ENCODE results near the gene SMOC2. TPM values are rescaled to one million over a fixed set of nuclear protein-coding genes. Genes with fewer than 3 reads are reported as not detected.

The SMOC2 gene
- total RNA-seq, 4 donors from 2014 or later, result 30.5 to 52.4 (median 37.9) TPM

- TF ChIP-seq CTCF (IDR thresholded peaks at IDR 0.05; ENCODE audit: low read depth), result no peak
These were observed 245.2 kb downstream of the SMOC2 start for GRCh38 chr6:168686029-168686738.

DNA sequence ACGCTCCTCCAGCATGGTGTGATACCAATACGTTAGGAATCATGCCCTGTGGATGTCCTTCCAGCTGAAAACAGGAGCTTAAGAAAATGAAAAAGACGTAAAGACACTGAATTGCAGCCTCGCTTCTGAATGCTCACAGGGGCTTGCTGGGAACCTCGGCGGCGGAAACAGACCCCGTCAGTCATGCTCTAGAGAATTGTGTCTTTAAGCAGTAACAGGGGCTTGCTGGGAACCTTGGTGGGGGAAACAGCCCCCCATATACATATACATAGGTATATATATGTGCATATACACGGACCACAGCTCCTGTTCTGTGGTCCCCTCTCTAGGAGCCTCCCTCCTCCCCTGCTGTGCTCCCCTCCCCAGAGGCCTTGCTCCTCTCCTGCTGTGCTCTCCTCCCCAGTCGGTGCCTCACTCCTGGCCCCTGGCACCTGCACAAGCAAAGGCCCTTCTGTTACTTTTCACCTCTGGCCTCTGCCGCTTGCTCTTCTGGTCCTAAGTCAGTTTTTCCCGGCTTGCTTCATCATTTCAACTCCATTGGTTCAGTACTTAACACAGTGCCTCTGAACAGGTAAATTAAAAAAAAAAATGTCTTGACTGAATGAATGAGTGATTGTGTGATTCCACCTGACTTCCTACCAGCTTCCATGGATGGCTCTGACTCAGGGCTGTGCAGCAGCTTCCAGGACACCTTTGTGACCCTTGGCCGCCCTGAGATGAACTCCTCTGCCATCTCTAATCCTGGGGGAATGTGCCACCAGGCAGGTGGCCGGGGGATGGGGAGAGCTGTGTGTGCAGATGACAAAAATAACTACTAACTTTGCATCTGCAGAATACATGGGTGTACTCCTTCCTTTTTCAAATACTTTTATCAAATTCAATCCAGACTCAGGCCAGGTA, 246.1 kb downstream of the SMOC2 start:
- no peak for TF ChIP-seq CTCF (IDR thresholded peaks at IDR 0.05; ENCODE audit: low read depth)

- TF ChIP-seq CTCF (IDR thresholded peaks at IDR 0.05; ENCODE audit: low read depth), result no peak
These were observed 249.3 kb downstream of the SMOC2 start for GRCh38 chr6:168690271-168690670.

- no peak for TF ChIP-seq CTCF (IDR thresholded peaks at IDR 0.05; ENCODE audit: low read depth)
These were observed 250.8 kb downstream of the SMOC2 start for GRCh38 chr6:168691774-168692173.

DNA sequence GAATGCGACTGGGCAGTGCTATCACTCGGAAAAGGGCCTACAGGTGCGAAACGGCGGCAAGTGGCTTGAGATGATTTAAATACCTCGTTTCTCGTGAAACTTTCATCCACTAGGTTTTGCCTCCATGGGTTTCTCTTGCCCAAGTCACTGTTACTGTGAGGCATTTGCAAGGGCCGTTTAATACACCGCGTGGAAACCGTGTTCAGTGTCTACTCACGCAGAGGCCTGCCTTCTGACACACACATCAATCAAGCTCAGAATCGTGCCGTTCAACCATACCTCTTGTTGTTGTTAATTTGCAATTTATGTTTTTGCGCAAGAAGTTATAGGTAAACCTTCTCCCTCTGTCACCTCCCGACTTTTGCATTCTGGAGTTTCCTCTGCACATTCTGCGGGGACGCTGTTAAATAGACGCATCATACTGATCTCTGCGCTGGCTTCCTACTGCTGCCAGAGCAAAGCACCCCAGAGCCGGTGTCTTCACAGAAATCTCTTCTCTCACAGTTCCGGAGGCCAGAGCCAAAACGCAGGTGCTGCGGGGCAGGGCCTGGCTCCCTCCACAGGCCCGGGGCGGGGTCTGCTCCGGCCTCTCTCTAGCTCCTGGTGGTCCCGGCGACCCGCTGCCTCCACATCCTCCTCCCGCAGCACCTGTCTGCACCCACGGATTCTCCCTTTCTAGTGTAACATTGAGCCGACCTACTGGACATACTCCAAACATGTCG, 251.4 kb downstream of the SMOC2 start:
- TF ChIP-seq CTCF (IDR thresholded peaks at IDR 0.05; ENCODE audit: low read depth), result no peak

DNA sequence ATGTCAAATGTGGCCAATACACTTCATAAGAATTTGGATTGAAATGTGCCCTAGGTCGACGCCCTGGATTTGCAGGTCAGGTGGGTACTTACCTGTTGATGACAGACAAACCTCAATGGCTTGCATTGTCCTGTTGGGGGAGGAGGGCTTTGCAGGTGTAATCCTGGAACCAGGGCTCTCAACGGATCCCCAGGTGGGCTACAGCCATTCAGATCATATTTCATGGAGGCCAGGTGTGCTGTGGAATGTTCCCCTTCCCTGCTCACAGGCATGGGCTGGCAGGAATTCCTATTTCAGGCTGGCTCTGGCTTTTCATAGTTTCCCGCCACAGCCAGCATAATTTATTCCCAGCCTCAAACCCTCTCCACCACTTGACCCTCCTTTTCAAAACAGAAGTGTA, 254.7 kb downstream of the SMOC2 start:
- no peak for TF ChIP-seq CTCF (IDR thresholded peaks at IDR 0.05; ENCODE audit: low read depth)

GRCh38 chr6:168698923-168699322, 257.9 kb downstream of the SMOC2 start:
- TF ChIP-seq CTCF (IDR thresholded peaks at IDR 0.05; ENCODE audit: low read depth), result no peak
